LNCaP clone FGC (cell line): ENCODE measurements around the gene PCSK4.
"Not testable (repeated sequence)": the region's sequence is repeated elsewhere in the genome, so short reads cannot be mapped to it uniquely, and the experiment has no call there.

ENCODE experiments used
- DNase-seq: peaks from one replicate; pipeline ENCODE4 v3.0.0-alpha.2; 2011; ENCODE audit warnings: low read depth
- H3K4me3 ChIP-seq: 2 replicates; pipeline ENCODE4 v1.5.1; 2011; ENCODE audit warnings: mild to moderate bottlenecking, low read depth, low read length, control low read depth
- TF ChIP-seq, protein P1 (sequence below): IDR thresholded peaks from 2 replicates; pipeline ENCODE4 v1.5.1; 2012; ENCODE audit warnings: mild to moderate bottlenecking; ENCODE audit not compliant: control insufficient read depth, insufficient read depth; ENCODE audit errors: extremely low read depth

Gene PCSK4

DNA sequence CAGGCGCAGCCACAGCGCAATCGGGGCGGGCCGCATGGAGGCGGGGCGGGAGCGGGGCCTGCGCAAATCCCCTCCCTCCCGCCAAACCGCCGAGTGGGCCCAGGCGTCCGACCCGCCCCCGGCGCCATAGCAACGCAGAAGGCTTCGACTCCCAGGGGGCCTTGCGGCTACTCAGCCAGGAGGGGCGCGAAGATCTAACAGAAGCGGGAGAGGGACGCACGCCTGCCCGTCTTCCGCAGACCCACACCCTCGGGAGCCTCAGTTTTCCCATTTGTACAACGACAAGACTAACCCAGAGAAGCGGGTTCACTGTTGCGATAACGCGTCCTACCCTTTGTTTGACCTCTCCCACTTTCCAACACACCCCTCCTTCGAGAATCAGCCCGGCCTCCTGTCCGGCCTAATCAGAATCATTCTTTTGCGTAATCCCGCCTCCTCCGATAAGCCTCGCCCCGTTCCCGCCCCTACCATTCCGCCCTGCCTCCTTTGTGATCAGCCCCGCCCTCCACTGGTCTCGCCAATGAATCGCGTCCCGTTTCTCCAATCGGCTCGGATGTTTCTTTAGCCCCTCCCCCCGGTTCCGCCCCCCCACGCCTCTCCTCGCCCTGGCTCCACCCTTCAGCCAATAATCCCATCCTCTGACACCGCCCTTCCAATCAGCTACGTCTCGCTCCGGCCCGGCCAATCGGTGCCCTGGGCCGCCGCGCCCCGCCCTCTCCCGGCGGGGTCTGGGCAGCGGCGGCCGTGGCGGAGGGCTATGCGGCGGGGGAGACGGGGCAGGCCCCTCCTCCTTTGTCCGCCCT is at the start of gene PCSK4:
PCSK4 (minus strand) TSS at position 40 of the 803 bp plus-strand sequence; CDS start at position 36, 4 bp downstream.
- peak; percentile 95 for DNase-seq
- TF ChIP-seq, protein P1, sequence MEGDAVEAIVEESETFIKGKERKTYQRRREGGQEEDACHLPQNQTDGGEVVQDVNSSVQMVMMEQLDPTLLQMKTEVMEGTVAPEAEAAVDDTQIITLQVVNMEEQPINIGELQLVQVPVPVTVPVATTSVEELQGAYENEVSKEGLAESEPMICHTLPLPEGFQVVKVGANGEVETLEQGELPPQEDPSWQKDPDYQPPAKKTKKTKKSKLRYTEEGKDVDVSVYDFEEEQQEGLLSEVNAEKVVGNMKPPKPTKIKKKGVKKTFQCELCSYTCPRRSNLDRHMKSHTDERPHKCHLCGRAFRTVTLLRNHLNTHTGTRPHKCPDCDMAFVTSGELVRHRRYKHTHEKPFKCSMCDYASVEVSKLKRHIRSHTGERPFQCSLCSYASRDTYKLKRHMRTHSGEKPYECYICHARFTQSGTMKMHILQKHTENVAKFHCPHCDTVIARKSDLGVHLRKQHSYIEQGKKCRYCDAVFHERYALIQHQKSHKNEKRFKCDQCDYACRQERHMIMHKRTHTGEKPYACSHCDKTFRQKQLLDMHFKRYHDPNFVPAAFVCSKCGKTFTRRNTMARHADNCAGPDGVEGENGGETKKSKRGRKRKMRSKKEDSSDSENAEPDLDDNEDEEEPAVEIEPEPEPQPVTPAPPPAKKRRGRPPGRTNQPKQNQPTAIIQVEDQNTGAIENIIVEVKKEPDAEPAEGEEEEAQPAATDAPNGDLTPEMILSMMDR: no peak

GRCh38 chr19:1539749-1540148 is 49.6 kb upstream of the PCSK4 start:
- H3K4me3 ChIP-seq, DNase-seq: not testable (repeated sequence)

More for the DNA sequence above, at the start of gene PCSK4:
- peak within 1 kb of the TSS; percentile 69 for H3K4me3 ChIP-seq

DNA sequence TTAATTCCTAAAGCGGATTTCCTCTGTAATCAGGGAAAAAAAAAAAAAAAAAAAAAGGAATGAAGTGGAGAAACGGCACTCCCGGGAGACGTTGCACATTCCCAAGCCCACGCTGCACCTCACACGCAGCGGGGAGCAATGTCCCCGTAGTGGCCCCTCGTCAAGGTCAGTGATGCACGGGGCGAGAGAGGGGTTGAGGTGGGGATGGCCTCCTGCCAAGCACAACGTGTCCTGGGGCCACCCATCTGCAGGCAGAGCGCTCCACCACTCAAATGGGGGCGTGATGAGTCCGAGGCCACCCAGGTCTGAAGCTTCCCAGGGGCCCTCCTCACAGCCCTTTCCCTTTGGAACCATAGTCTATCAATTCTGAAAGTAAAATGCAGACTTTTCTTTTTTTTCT is 48.8 kb upstream of the PCSK4 start:
- no peak for DNase-seq
- H3K4me3 ChIP-seq: no peak overlapping the region
- TF ChIP-seq, protein P1: no peak

DNA sequence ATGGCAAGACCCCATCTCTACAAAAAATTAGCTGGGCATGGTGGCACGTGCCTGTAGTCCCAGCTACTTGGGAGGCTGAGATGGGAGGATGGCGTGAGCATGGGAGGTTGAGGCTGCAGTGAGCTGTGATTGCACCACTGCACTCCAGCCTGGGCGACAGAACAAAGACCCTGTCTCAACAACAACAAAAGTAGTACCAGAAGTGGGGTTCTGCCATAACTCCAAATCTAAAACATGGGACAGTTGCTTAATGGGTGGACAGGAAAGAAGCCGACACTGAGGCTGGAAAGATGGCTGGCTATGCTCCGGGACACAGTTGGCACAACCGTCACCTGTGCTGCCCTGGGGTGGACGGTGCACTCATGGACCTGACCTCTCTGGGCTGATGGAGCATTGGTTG is 45.5 kb upstream of the PCSK4 start:
- not testable (repeated sequence) for DNase-seq, H3K4me3 ChIP-seq

- H3K4me3 ChIP-seq: no peak overlapping the region
- DNase-seq: no peak
- TF ChIP-seq, protein P1: no peak
Observed at GRCh38 chr19:1534972-1535371, 44.8 kb upstream of the PCSK4 start.

GRCh38 chr19:1533510-1534150 is 43.5 kb upstream of the PCSK4 start:
- H3K4me3 ChIP-seq: no peak overlapping the region
- no peak for DNase-seq
- TF ChIP-seq, protein P1: no peak

DNA sequence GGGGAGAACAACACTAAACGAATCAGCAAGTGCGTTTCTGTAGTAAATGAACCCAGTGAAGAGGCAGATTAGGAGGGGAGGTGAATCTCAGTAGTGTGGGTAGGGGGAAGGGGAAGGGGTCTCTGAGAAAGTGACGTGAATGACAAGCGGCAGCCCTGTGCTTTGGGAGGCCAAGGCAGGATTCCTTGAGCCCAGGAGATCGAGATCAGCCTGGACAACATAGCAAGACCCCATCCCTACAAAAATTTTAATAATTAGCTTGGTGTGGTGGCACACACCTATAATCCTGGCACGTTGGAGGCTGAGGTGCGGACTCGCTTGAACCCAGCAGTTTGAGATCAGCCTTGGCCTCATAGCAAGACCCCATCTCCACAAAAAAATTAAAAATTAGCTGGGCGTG is 41.9 kb upstream of the PCSK4 start:
- DNase-seq: no peak
- TF ChIP-seq, protein P1: no peak
- H3K4me3 ChIP-seq: no peak overlapping the region

- TF ChIP-seq, protein P1: no peak
- DNase-seq: no peak
- no peak overlapping the region for H3K4me3 ChIP-seq
Observed at GRCh38 chr19:1531587-1531986, 41.4 kb upstream of the PCSK4 start.

DNA sequence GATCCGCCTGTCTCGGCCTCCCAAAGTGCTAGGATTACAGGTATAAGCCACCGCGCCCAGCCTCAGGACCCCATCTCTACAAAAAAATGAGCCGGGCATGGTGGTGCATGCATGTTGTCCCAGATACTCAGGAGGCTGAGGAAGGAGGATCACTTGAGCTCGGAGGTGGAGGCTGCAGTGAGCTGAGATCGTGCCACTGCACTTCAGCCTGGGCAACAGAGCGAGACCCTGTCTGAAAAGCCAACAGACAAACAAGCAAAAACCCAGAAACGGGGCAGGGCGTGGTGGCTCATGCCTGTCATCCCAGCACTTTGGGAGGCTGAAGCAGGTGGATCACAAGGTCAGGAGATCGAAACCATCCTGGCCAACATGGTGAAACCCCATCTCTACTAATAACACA is 40.7 kb upstream of the PCSK4 start:
- not testable (repeated sequence) for H3K4me3 ChIP-seq, DNase-seq
